Endothelial cell of umbilical vein (primary cell): ENCODE results near the gene ATXN7. TPM values are rescaled to one million over a fixed set of nuclear protein-coding genes. Genes with fewer than 3 reads are reported as not detected.

Experiments
- BruUV-seq: library from RNA; stranded (reverse); fragments of 400-500 nt; replicated peaks from 2 replicates; lab custom pipeline; 2021; lab: Mats Ljungman, UMichigan
- CTCF ChIA-PET: fragments of 300-600, 350-600 bp; sonication (Branson Sonifier 250); formaldehyde crosslinking; loops from one replicate; lab custom pipeline; 2021; ENCODE audit warnings: antibody characterized with exemption, inconsistent platforms; lab: Charles Lee
- POLR2A ChIA-PET: fragments of 300-600, 350-600 bp; sonication (Branson Sonifier 250); formaldehyde crosslinking; loops from one replicate; lab custom pipeline; 2021; ENCODE audit warnings: antibody characterized with exemption, inconsistent platforms; lab: Charles Lee
- DNase-seq: peaks from one replicate; pipeline ENCODE4 v3.0.0-alpha.2; 2011; ENCODE audit warnings: low read depth, low spot score
- FAIRE-seq: peaks from 2 replicates; lab custom pipeline; 2011; peaks lifted over from hg19 to GRCh38; lab: Jason Lieb, UNC
- H2AFZ ChIP-seq: 2 replicates; pipeline ENCODE4 v1.6.0; 2012; ENCODE audit warnings: low read depth, low read length, control low read depth, inconsistent platforms
- H3K27ac ChIP-seq: 2 replicates; pipeline ENCODE4 v1.5.1; 2011; ENCODE audit warnings: low read depth, mild to moderate bottlenecking, control low read depth, low read length, moderate library complexity; ENCODE audit not compliant: insufficient read depth
- H3K27me3 ChIP-seq, 2 experiments: 2 replicates each; pipeline versions ENCODE4 v1.6.0 to v1.6.1; 2011; ENCODE audit warnings: low read length in 2 of 2, mixed read lengths in 1 of 2; ENCODE audit not compliant: control insufficient read depth in 2 of 2, insufficient read depth in 2 of 2
- H3K36me3 ChIP-seq, 2 experiments: 2 replicates in 1 of 2; 3 replicates in 1 of 2; pipeline ENCODE4 v1.5.1; 2011; ENCODE audit warnings: low read length in 2 of 2, mild to moderate bottlenecking in 1 of 2, moderate library complexity in 1 of 2; ENCODE audit not compliant: control insufficient read depth in 2 of 2, insufficient read depth in 2 of 2; ENCODE audit errors: extremely low read depth in 1 of 2
- H3K4me1 ChIP-seq: 3 replicates; pipeline ENCODE4 v1.5.1; 2011; ENCODE audit warnings: mild to moderate bottlenecking, low read length; ENCODE audit not compliant: control insufficient read depth, insufficient read depth; ENCODE audit errors: extremely low read depth
- H3K4me2 ChIP-seq: 2 replicates; pipeline ENCODE4 v1.6.1; 2011; ENCODE audit warnings: low read length, control low read depth, mixed read lengths; ENCODE audit not compliant: insufficient read depth
- H3K4me3 ChIP-seq, 3 experiments: fragments of 200-600 bp in 1 of 3; sonication (generic), shearing (Covaris generic) in 1 of 3; replicated peaks in 1 of 3; 2 replicates each; pipeline ENCODE4 v1.5.1; 2011 to 2016; ENCODE audit warnings: control low read depth in 3 of 3, low read length in 3 of 3, mild to moderate bottlenecking in 2 of 3, inconsistent platforms in 1 of 3, low read depth in 1 of 3, moderate library complexity in 1 of 3; ENCODE audit not compliant: insufficient read depth in 1 of 3
- H3K79me2 ChIP-seq: 2 replicates; pipeline ENCODE4 v1.6.0; 2012; ENCODE audit warnings: low read length, inconsistent platforms; ENCODE audit not compliant: control insufficient read depth, insufficient read depth
- H3K9ac ChIP-seq: replicated peaks from 2 replicates; pipeline ENCODE3; 2011; ENCODE audit warnings: low read length, control low read depth; ENCODE audit not compliant: insufficient read depth; ENCODE audit errors: extremely low read depth
- H3K9me1 ChIP-seq: replicated peaks from 3 replicates; pipeline ENCODE4 v1.6.0; 2011; ENCODE audit warnings: mild to moderate bottlenecking, low read length; ENCODE audit not compliant: control insufficient read depth, insufficient read depth; ENCODE audit errors: extremely low read depth
- H3K9me3 ChIP-seq: replicated peaks from 2 replicates; pipeline ENCODE4 v1.5.1; 2012; ENCODE audit warnings: low read length, inconsistent platforms; ENCODE audit not compliant: control insufficient read depth, insufficient read depth
- H4K20me1 ChIP-seq: replicated peaks from 2 replicates; pipeline ENCODE3; 2011; ENCODE audit warnings: mild to moderate bottlenecking, low read length; ENCODE audit not compliant: control insufficient read depth, insufficient read depth; ENCODE audit errors: extremely low read depth
- EZH2 ChIP-seq: IDR thresholded peaks from 2 replicates; pipeline ENCODE4 v1.6.1; 2012; ENCODE audit warnings: borderline replicate concordance, low read depth, mild to moderate bottlenecking, moderate library complexity, low read length, inconsistent platforms; ENCODE audit not compliant: severe bottlenecking
- FOS ChIP-seq: IDR thresholded peaks from 2 replicates; pipeline ENCODE4 v1.6.1; 2011; ENCODE audit warnings: mild to moderate bottlenecking, low read length, moderate library complexity, borderline replicate concordance; ENCODE audit not compliant: insufficient read depth
- GATA2 ChIP-seq: IDR thresholded peaks from 2 replicates; pipeline ENCODE4 v1.7.0; 2011; ENCODE audit warnings: low read depth, mild to moderate bottlenecking, moderate library complexity, mixed read lengths, low read length; ENCODE audit not compliant: insufficient read length, insufficient read depth
- JUN ChIP-seq: IDR thresholded peaks from 2 replicates; pipeline ENCODE4 v1.6.1; 2011; ENCODE audit warnings: borderline replicate concordance, low read depth; ENCODE audit not compliant: insufficient read length, insufficient read depth
- MYC ChIP-seq: IDR thresholded peaks from one replicate; pipeline ENCODE4 v1.6.1; 2011; ENCODE audit warnings: mild to moderate bottlenecking, low read depth, low read length
- POLR2A ChIP-seq: IDR thresholded peaks from 2 replicates; pipeline ENCODE4 v1.6.1; 2012; ENCODE audit warnings: low read depth, mild to moderate bottlenecking, control low read depth, low read length
- POLR2AphosphoS5 ChIP-seq: IDR thresholded peaks from 2 replicates; pipeline ENCODE4 v1.6.1; 2012; ENCODE audit warnings: low read depth, mild to moderate bottlenecking, control low read depth, low read length, moderate library complexity; ENCODE audit not compliant: insufficient read depth
- dilution Hi-C: fragments of 300-500 bp; cut with MboI; formaldehyde crosslinking; loops from one replicate; pipeline ENCODE4 v1.15.0; 2019; ENCODE audit warnings: low sequenced_read_pairs; ENCODE audit not compliant: extremely low pct_ligation_motif_present
- intact Hi-C: fragments of 100-400 bp; cut with micrococcal nuclease; formaldehyde crosslinking; loops from one replicate; pipeline ENCODE4 v1.10.0; 2022
- polyA plus RNA-seq, 4 experiments: library from polyadenylated mRNA; depleted of rRNA in 3 of 4; stranded (reverse) in 3 of 4; unstranded in 1 of 4; fragments of >200 nt; gene quantifications; 2 replicates each; pipeline versions ENCODE4 v1.2.1 to v1.2.3, GENCODE V29; 2011 to 2012; ENCODE audit warnings: missing spikeins in 1 of 4
- total RNA-seq: library from RNA; stranded (reverse); gene quantifications from 2 replicates; pipeline ENCODE4 v1.2.3, GENCODE V29; 2021
- TF ChIP-seq, protein P1 (sequence below), 2 donors: IDR thresholded peaks; 1 replicate in 1 of 2; 2 replicates in 1 of 2; pipeline ENCODE4 v1.5.1; 2011; ENCODE audit warnings: low read length in 2 of 2, mild to moderate bottlenecking in 2 of 2, moderate library complexity in 2 of 2, control low read depth in 1 of 2, inconsistent platforms in 1 of 2, low read depth in 1 of 2; ENCODE audit not compliant: insufficient read depth in 1 of 2; ENCODE audit errors: extremely low read depth in 1 of 2
- TF ChIP-seq, protein P2 (sequence below): IDR thresholded peaks from 2 replicates; pipeline ENCODE4 v1.6.1; 2011; ENCODE audit not compliant: insufficient read depth, insufficient read length

The ATXN7 gene
- total and polyA plus RNA-seq, 2 donors (not counting 3 experiments of a cell fraction or from before 2014, with no cell fraction given): 21.2 to 34.7 TPM

DNA sequence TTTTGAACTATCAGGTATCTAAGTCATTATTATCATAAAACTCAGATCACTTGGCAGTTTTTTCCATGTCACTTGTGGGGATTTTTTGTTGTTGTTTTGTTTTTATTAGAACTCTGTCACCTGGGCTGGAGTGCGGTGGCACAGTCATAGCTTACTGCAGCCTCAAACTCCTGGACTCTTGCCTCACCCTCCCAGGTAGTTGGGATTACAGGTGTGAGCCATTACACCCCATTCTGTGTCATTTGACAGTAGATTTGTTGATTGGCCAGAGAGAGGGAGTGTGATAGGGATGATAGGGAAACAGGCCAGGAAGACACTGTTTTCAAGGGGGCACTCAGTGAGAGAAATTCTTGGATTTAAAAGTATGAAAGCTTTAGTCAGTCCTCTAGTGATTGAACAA is 103.2 kb downstream of the ATXN7 start:
- CTCF ChIA-PET: no interaction called here
- H3K4me3 ChIP-seq: no peak overlapping the region
- no peaks in the 10 kb centered on the region for H3K36me3 ChIP-seq
- H3K27ac ChIP-seq: no peak overlapping the region
- DNase-seq: no peak
- TF ChIP-seq GATA2 (no peak), FOS (no peak), POLR2A (no peak), EZH2 (no peak), MYC (no peak), POLR2AphosphoS5 (no peak), JUN (no peak)
- TF ChIP-seq, protein P1, sequence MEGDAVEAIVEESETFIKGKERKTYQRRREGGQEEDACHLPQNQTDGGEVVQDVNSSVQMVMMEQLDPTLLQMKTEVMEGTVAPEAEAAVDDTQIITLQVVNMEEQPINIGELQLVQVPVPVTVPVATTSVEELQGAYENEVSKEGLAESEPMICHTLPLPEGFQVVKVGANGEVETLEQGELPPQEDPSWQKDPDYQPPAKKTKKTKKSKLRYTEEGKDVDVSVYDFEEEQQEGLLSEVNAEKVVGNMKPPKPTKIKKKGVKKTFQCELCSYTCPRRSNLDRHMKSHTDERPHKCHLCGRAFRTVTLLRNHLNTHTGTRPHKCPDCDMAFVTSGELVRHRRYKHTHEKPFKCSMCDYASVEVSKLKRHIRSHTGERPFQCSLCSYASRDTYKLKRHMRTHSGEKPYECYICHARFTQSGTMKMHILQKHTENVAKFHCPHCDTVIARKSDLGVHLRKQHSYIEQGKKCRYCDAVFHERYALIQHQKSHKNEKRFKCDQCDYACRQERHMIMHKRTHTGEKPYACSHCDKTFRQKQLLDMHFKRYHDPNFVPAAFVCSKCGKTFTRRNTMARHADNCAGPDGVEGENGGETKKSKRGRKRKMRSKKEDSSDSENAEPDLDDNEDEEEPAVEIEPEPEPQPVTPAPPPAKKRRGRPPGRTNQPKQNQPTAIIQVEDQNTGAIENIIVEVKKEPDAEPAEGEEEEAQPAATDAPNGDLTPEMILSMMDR (IDR thresholded peaks at IDR 0.05; ENCODE audit: extremely low read depth in 1 of 2, insufficient read depth in 1 of 2, low read depth in 1 of 2, low read length in 2 of 2): no peak
- TF ChIP-seq, protein P2, sequence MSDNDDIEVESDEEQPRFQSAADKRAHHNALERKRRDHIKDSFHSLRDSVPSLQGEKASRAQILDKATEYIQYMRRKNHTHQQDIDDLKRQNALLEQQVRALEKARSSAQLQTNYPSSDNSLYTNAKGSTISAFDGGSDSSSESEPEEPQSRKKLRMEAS: no peak
- H4K20me1 ChIP-seq: no peaks in the 10 kb centered on the region
- no peaks in the 10 kb centered on the region for H3K9me1 ChIP-seq
- FAIRE-seq: no peak
- peaks cover 7% of the 10 kb centered on the region for H3K4me1 ChIP-seq
- no peak overlapping the region for H2AFZ ChIP-seq
- POLR2A ChIA-PET: interaction anchor here (1.1 kb wide), 1 partner anchor 30 kb away, joined by 4 read pairs; no protein-coding TSS in a partner anchor
- H3K4me2 ChIP-seq: no peak overlapping the region
- H3K79me2 ChIP-seq: peaks cover 41% of the 10 kb centered on the region
- dilution Hi-C loops: no loop called here
- H3K27me3 ChIP-seq: no peaks in the 10 kb centered on the region
- no TSS peak for BruUV-seq
- intact Hi-C loops: no loop called here
- no peak overlapping the region for H3K9ac ChIP-seq
- no peaks in the 10 kb centered on the region for H3K9me3 ChIP-seq
